Activated CD8-positive, alpha-beta memory T cell treated with anti-CD3 and anti-CD28 coated beads for 24 hours (primary cell): ENCODE results near the gene MS4A10.

ENCODE experiments used
- DNase-seq: peaks from one replicate; pipeline ENCODE4 v3.0.0-alpha.2; 2020

MS4A10 gene

GRCh38 chr11:60766547-60766946 lies 18.6 kb upstream of the MS4A10 start:
- no peak for DNase-seq

DNA sequence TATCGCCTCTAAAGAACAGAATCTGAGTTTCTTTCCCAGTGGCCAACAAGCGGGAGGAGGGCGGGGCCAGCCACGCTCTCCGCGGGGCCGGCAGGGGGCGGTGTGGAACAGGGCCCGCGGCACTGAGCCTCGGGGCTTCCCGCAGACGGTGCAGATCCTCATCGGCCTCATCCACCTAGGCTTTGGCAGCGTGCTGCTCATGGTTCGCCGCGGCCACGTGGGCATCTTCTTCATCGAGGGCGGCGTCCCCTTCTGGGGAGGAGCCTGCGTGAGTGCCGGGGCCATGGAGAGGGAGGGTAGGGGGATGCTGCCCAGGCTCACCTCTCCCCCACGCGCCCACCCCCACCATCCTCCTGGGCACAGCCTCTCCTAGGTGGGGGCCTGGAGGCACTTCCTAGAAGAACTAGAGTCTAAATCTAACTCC lies 17.7 kb upstream of the MS4A10 start:
- no peak for DNase-seq

- no peak for DNase-seq
These were observed 16.9 kb upstream of the MS4A10 start for GRCh38 chr11:60768202-60768601.

- DNase-seq: no peak
These were observed 15.9 kb upstream of the MS4A10 start for GRCh38 chr11:60769273-60769672.

GRCh38 chr11:60769811-60770210 lies 15.3 kb upstream of the MS4A10 start:
- no peak for DNase-seq

GRCh38 chr11:60771146-60771545 lies 14.0 kb upstream of the MS4A10 start:
- no peak for DNase-seq

DNA sequence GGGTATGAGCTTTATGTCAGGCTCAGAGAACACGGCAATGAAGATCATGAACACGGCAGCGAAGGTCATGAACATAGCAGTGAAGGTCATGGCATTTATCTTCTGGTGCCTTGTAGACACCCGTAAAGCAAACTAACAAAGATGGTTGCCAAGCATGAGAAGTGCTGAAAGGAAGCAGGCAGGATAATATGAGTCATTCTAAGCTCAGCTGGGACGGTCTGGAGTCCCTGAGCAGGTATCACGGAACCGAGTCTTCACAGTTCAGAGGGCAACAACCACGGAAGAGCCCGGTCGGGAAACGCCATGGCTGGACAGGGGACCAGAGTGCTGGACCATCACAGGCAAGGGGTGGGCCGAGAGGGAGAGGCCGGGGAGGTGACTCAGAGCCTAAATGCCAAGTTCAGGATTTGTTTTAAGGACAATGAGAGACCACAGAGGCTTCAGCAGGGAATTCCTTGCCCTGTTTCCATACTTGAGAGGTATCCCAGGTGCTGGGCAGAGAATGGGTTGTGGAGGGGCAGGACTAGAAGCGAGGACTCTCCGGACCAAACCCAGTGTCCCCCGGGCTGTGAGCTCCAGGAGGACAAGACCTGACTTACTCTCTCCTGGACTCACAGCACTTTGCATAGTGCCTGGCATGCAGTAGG lies 13.1 kb upstream of the MS4A10 start:
- no peak for DNase-seq

- DNase-seq: no peak
These were observed 12.5 kb upstream of the MS4A10 start for GRCh38 chr11:60772666-60773065.

- DNase-seq: no peak
These were observed 10.4 kb upstream of the MS4A10 start for GRCh38 chr11:60774726-60775125.

- peak; percentile 90 for DNase-seq
These were observed 9.6 kb upstream of the MS4A10 start for GRCh38 chr11:60775420-60775961.

- no peak for DNase-seq
These were observed 9.0 kb upstream of the MS4A10 start for GRCh38 chr11:60776167-60776566.

DNA sequence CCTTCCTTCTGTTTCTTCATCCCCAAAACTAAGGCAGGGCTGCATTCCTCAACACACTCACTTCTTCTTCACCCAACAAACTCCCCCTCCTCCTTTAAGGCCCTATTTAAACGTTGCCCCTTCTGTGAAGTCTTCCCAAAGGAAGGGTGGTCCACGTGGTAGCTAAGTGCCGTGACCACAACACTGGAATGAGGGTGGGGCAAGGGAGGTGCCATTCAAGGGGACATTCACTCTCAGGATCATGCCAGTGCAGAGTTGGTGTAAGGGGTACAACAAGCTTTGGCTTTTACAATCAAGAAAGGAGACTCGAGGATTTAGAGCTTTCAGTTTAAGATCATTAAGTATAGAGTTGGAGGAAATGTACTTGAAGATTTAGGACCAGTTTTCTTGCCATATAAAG lies 8.0 kb upstream of the MS4A10 start:
- DNase-seq: no peak

DNA sequence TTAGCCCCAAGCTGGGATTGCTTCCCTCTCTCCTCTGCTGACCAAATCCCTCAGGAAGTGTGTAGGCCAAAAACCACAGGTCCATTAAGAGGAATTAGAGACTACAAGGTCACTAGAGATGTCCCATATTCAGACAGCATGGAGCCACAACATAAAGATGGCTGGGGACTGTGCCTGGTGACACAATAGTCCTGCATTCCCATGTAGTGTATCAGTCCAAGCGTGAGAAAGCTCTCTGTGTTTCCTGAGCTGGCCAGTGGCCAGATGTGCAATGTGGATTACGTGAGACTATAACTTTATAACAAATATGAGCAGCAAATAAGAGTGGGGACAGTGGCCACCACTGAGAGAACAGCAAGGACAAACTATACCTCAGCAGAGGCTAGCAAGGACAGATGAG lies 7.6 kb upstream of the MS4A10 start:
- no peak for DNase-seq

GRCh38 chr11:60780065-60780464 lies 5.1 kb upstream of the MS4A10 start:
- DNase-seq: no peak

- no peak for DNase-seq
These were observed 4.4 kb upstream of the MS4A10 start for GRCh38 chr11:60780774-60781173.

DNA sequence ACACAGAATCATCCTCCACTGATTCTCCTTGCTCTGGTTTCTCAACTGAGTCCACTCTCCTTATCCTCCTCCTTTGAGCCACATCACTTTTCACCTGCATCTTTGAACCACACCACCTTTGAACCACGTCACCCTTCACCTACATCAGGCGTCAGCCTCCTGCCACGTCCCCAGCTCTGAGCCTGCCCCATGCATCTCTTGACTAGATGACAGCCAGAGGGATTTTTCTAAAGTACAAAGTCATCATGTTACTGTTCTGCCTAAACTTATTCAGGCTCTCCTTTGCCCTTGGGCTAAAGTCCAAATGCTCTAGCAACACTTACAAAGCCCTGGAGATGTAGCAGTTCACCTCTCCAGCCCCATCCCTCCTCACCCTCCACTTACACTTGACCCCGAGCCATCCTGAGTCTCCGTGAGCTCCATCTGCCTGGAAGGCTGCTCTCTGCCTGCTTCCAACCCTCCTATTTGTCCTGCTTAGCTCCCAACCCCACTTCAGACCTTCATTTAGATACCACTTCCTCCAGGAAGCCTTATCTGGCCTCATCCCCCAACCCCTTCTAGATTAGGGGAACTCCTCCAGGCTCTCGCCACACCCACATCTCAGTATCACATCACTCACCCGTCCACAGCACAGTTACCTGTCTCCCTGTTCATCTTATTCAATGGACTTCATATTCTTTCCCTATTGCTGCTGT lies 3.7 kb upstream of the MS4A10 start:
- no peak for DNase-seq

GRCh38 chr11:60781981-60782316 lies 3.2 kb upstream of the MS4A10 start:
- no peak for DNase-seq

DNA sequence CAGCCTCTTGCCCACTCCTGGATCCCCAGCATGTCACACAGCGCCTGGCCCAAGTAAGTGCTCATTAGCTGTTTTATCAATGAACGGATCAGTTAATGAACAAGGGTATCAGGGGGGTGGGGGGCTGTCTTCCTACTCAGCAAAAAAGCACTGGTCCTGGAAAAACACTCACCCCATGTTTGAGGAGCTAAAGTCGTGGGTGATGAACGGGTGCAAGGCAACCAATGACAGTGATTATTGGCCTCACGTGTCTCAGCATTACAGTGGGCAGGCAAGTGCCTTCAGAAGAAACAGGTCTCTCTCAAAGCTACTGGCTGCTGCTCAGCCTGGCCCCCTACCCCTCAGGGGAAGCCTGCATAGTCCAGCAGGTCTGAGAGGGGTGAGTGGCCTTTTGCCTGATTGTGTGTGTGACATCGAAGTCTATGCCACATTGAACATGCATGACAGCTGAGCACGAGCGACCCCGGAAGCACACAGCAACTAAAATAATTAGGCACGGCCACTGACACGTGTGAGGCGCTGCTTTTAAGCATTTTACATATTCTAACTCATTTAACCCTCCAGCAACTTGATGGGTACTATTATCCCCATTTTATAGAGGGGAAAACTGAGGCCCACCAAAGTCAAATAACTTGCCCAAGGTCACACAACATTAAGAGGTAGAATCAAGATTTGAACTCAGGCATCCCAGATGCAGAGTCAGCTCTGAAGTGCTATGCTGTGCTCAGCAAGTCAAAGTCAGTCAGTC lies 2.6 kb upstream of the MS4A10 start:
- no peak for DNase-seq

DNA sequence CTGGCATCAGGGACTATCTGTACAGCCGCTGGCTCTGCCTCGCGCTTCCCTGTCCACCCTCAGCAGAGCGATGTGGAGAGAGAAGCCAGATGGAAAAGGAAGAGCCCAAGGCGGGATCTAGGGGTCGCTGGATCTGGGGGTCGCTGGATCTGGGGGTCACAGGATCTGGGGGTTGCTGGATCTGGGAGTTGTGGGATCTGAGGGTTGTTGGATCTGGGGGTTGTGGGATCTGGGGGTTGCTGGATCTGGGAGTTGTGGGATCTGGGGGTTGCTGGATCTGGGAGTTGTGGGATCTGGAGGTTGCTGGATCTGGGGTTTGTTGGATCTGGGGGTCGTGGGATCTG lies 2.0 kb upstream of the MS4A10 start:
- DNase-seq: no peak

- no peak for DNase-seq
These were observed 1.2 kb upstream of the MS4A10 start for GRCh38 chr11:60783911-60784310.

DNA sequence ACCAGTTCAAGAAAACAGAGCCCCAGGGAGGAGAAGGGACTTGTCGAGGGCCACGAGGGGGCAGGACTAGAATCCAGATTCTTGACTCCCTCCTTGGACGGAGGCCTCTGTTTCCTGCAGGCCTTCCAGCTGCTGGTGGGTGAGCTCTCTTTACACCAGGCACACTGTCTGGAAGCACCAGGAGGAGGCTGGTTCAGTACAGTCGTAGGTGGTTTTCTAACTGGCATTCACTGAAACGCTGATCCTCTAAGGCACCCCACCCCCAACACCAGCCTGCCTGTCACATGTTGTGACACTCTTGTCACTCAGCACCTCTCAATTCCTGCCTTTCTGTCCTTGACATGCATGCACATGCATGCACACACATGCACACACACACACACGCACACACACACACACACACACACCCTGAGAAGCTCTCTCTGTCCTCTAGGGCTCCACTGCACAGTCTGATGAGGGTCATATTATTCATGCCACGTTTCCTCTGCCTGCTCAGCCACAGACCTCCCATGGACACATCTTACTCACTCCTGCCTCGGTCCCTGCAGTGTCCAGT lies 751 bp downstream of the MS4A10 start:
- no peak for DNase-seq

DNA sequence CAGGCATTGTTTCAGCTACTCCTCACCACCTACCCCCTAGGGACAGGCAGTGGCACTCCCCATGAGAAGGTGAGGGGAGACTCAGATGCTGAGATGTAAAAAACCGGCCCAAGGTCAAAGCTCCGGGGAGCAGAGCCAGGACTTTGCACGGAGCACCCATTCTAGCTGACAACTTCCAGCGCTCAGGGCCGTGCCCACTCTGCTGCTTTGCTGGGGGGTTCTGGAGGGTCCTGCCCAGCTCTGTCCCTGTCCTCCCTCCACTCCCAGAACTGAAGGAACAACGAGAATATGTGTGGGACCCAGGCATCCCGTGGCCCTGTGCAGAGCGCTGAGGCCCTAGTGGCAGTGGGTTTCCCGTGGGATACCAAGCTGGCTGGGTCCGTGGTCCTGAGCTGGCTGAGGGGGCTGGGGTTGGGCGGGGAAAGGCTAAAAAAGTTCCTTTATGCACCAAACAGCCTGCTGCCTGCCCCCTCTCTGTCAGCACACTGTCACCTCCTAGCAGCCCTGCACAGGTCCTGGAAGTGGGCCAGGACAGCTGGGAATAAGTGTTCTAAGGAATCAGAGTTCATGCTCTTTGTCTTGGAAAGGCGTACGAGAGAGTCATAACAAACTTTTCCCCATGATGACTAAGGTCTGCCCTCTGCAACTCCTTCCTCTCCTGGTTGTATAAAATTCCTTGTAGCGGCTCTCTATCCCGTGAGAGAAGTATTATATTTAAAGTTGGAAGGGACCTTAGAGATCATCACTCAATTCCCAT lies 1.9 kb downstream of the MS4A10 start:
- no peak for DNase-seq
